HG03342 (cell line): ENCODE measurements around the gene CD248.
"Not testable (repeated sequence)": the region's sequence is repeated elsewhere in the genome, so short reads cannot be mapped to it uniquely, and the experiment has no call there.

Source experiments
- ATAC-seq: cut with Tn5 transposase; IDR thresholded peaks from one replicate; pipeline ENCODE4 v1.9.1; 2021; ENCODE audit warnings: mild to moderate bottlenecking, moderate library complexity; ENCODE audit not compliant: unreplicated experiment

Gene CD248

GRCh38 chr11:66313321-66314185 is 3.3 kb downstream of the CD248 start:
- ATAC-seq, result no peak

- peak; percentile 72 for ATAC-seq
Measured at GRCh38 chr11:66312549-66313320, 4.1 kb downstream of the CD248 start.

- ATAC-seq, result peak; percentile 63
Measured at GRCh38 chr11:66311965-66312548, 4.8 kb downstream of the CD248 start.

- no peak for ATAC-seq
Measured at GRCh38 chr11:66311470-66311964, 5.3 kb downstream of the CD248 start.

GRCh38 chr11:66310803-66311440 is 5.9 kb downstream of the CD248 start:
- ATAC-seq, result not testable (repeated sequence)

- ATAC-seq, result no peak
Measured at GRCh38 chr11:66310324-66310723, 6.5 kb downstream of the CD248 start.

- ATAC-seq, result no peak
Measured at GRCh38 chr11:66309475-66309874, 7.4 kb downstream of the CD248 start.

- ATAC-seq, result no peak
Measured at GRCh38 chr11:66302656-66303055, 14.2 kb downstream of the CD248 start.

GRCh38 chr11:66299186-66299585 is 17.7 kb downstream of the CD248 start:
- no peak for ATAC-seq

GRCh38 chr11:66297610-66298009 is 19.2 kb downstream of the CD248 start:
- ATAC-seq, result no peak

- no peak for ATAC-seq
Measured at GRCh38 chr11:66294626-66295620, 21.9 kb downstream of the CD248 start.

- no peak for ATAC-seq
Measured at GRCh38 chr11:66293777-66294625, 22.8 kb downstream of the CD248 start.

GRCh38 chr11:66293352-66293751 is 23.5 kb downstream of the CD248 start:
- ATAC-seq, result no peak

GRCh38 chr11:66292543-66293332 is 24.1 kb downstream of the CD248 start:
- ATAC-seq, result no peak

GRCh38 chr11:66291706-66292542 is 24.9 kb downstream of the CD248 start, which contains the start of gene TMEM151A:
Gene TMEM151A, plus strand, starts transcription at chr11:66291894. Its CDS starts 120 bp downstream, at chr11:66292014.
- no peak for ATAC-seq

GRCh38 chr11:66291303-66291705 is 25.5 kb downstream of the CD248 start:
- ATAC-seq, result no peak

- no peak for ATAC-seq
Measured at GRCh38 chr11:66290330-66290621, 26.6 kb downstream of the CD248 start.
